H9 (cell line): ENCODE results near the gene ZNF684. TPM values are rescaled to one million over a fixed set of nuclear protein-coding genes. Genes with fewer than 3 reads are reported as not detected.
"Not testable (repeated sequence)": the region's sequence is repeated elsewhere in the genome, so short reads cannot be mapped to it uniquely, and the experiment has no call there.

ENCODE experiments used
- DNase-seq: peaks from one replicate; pipeline ENCODE4 v3.0.0-alpha.2; 2017
- H2AFZ ChIP-seq: one replicate; pipeline ENCODE4 v1.6.1; 2013; ENCODE audit warnings: mild to moderate bottlenecking, low read length, control low read depth, moderate library complexity
- H2AK5ac ChIP-seq: 2 replicates; pipeline ENCODE4 v1.6.1; 2013; ENCODE audit warnings: low read length, control low read depth, mixed read lengths; ENCODE audit not compliant: insufficient read length
- H2BK120ac ChIP-seq: one replicate; pipeline ENCODE4 v1.6.1; 2013; ENCODE audit warnings: low read depth, mild to moderate bottlenecking, low read length, control low read depth, inconsistent platforms; ENCODE audit not compliant: poor library complexity, severe bottlenecking
- H2BK12ac ChIP-seq: 2 replicates; pipeline ENCODE4 v1.6.1; 2013; ENCODE audit warnings: low read length, control low read depth, mixed read lengths, low read depth; ENCODE audit not compliant: insufficient read length
- H2BK15ac ChIP-seq: 2 replicates; pipeline ENCODE4 v1.6.1; 2013; ENCODE audit warnings: low read depth, low read length, control low read depth
- H2BK20ac ChIP-seq: one replicate; pipeline ENCODE4 v1.6.1; 2013; ENCODE audit warnings: low read depth, mild to moderate bottlenecking, low read length, control low read depth, inconsistent platforms; ENCODE audit not compliant: poor library complexity, severe bottlenecking
- H2BK5ac ChIP-seq: 2 replicates; pipeline ENCODE4 v1.6.1; 2013; ENCODE audit warnings: low read length, control low read depth, mixed read lengths; ENCODE audit not compliant: insufficient read length
- H3K14ac ChIP-seq: 2 replicates; pipeline ENCODE4 v1.6.1; 2013; ENCODE audit warnings: low read length, control low read depth; ENCODE audit not compliant: insufficient read depth
- H3K18ac ChIP-seq: 2 replicates; pipeline ENCODE4 v1.6.1; 2013; ENCODE audit warnings: low read depth, mild to moderate bottlenecking, mixed read lengths, low read length, control low read depth; ENCODE audit not compliant: insufficient read length
- H3K23ac ChIP-seq: 2 replicates; pipeline ENCODE4 v1.6.1; 2013; ENCODE audit warnings: low read length, control low read depth, mixed read lengths, low read depth; ENCODE audit not compliant: insufficient read length
- H3K23me2 ChIP-seq: 2 replicates; pipeline ENCODE4 v1.6.1; 2013; ENCODE audit warnings: low read depth, mild to moderate bottlenecking, mixed read lengths, low read length, control low read depth; ENCODE audit not compliant: insufficient read length, poor library complexity, severe bottlenecking
- H3K27ac ChIP-seq: 2 replicates; pipeline ENCODE4 v1.5.1; 2013; ENCODE audit warnings: low read length, control low read depth, mixed read lengths, low read depth; ENCODE audit not compliant: insufficient read length
- H3K27me3 ChIP-seq: 2 replicates; pipeline ENCODE4 v1.6.1; 2013; ENCODE audit warnings: low read length, control low read depth, inconsistent platforms; ENCODE audit not compliant: insufficient read depth
- H3K4ac ChIP-seq: 2 replicates; pipeline ENCODE4 v1.6.1; 2013; ENCODE audit warnings: low read depth, mild to moderate bottlenecking, control low read depth, inconsistent platforms, low read length, moderate library complexity
- H3K4me1 ChIP-seq: 2 replicates; pipeline ENCODE4 v1.6.1; 2013; ENCODE audit warnings: low read length, control low read depth, inconsistent platforms; ENCODE audit not compliant: insufficient read depth
- H3K4me2 ChIP-seq: 2 replicates; pipeline ENCODE4 v1.6.1; 2013; ENCODE audit warnings: low read length, control low read depth, mixed read lengths; ENCODE audit not compliant: insufficient read length, insufficient read depth
- H3K56ac ChIP-seq: 2 replicates; pipeline ENCODE4 v1.6.1; 2013; ENCODE audit warnings: low read depth, mild to moderate bottlenecking, mixed read lengths, low read length, control low read depth; ENCODE audit not compliant: insufficient read length
- H3K79me1 ChIP-seq: 2 replicates; pipeline ENCODE4 v1.6.1; 2013; ENCODE audit warnings: low read depth, mild to moderate bottlenecking, moderate library complexity, low read length, control low read depth, inconsistent platforms; ENCODE audit not compliant: insufficient read depth, poor library complexity, severe bottlenecking
- H3K79me2 ChIP-seq: 2 replicates; pipeline ENCODE4 v1.6.1; 2013; ENCODE audit warnings: low read length, control low read depth, inconsistent platforms; ENCODE audit not compliant: insufficient read depth
- H3K9ac ChIP-seq: 2 replicates; pipeline ENCODE4 v1.6.1; 2013; ENCODE audit warnings: low read length, control low read depth, mixed read lengths; ENCODE audit not compliant: insufficient read length; ENCODE audit errors: extremely low read depth
- H3K9me3 ChIP-seq: one replicate; pipeline ENCODE4 v1.6.1; 2013; ENCODE audit warnings: low read depth, low read length, inconsistent platforms; ENCODE audit not compliant: control insufficient read depth
- H3T11ph ChIP-seq: one replicate; pipeline ENCODE4 v1.6.1; 2013; ENCODE audit warnings: mild to moderate bottlenecking, low read length, control low read depth, inconsistent platforms
- H4K20me1 ChIP-seq: one replicate; pipeline ENCODE4 v1.6.1; 2013; ENCODE audit not compliant: control insufficient read depth, insufficient read length, insufficient read depth
- H4K5ac ChIP-seq: 2 replicates; pipeline ENCODE4 v1.6.1; 2013; ENCODE audit warnings: low read depth, mild to moderate bottlenecking, mixed read lengths, low read length, control low read depth; ENCODE audit not compliant: insufficient read length
- H4K8ac ChIP-seq: replicated peaks from 2 replicates; pipeline ENCODE4 v1.6.1; 2013; ENCODE audit warnings: low read length, control low read depth, mixed read lengths, low read depth; ENCODE audit not compliant: insufficient read length
- H4K91ac ChIP-seq: 2 replicates; pipeline ENCODE4 v1.6.1; 2013; ENCODE audit warnings: low read depth, mild to moderate bottlenecking, moderate library complexity, mixed read lengths, low read length, control low read depth; ENCODE audit not compliant: insufficient read length
- H3K27ac Mint-ChIP-seq, 3 experiments: 2 replicates in 2 of 3; 3 replicates in 1 of 3; pipeline ENCODE4 v1.8.0; 2020 to 2021; ENCODE audit warnings: mixed read lengths in 3 of 3, mild to moderate bottlenecking in 1 of 3, moderate library complexity in 1 of 3
- H3K27me3 Mint-ChIP-seq: 2 replicates; pipeline ENCODE4 v1.8.0; 2021; ENCODE audit warnings: low read depth, mild to moderate bottlenecking, moderate library complexity, mixed read lengths
- H3K36me3 Mint-ChIP-seq, 3 experiments: 2 replicates in 2 of 3; 3 replicates in 1 of 3; pipeline ENCODE4 v1.8.0; 2020 to 2021; ENCODE audit warnings: low read depth in 3 of 3, mixed read lengths in 3 of 3; ENCODE audit not compliant: insufficient read depth in 1 of 3
- H3K4me1 Mint-ChIP-seq, 2 experiments: 2 replicates each; pipeline ENCODE4 v1.8.0; 2020; ENCODE audit warnings: mixed read lengths in 2 of 2
- H3K4me3 Mint-ChIP-seq, 2 experiments: 2 replicates in 1 of 2; 3 replicates in 1 of 2; pipeline ENCODE4 v1.8.0; 2020 to 2021; ENCODE audit warnings: mild to moderate bottlenecking in 2 of 2, mixed read lengths in 2 of 2, moderate library complexity in 1 of 2
- H3K9me3 Mint-ChIP-seq, 2 experiments: 2 replicates in 1 of 2; 3 replicates in 1 of 2; pipeline ENCODE4 v1.8.0; 2020; ENCODE audit warnings: mild to moderate bottlenecking in 2 of 2, mixed read lengths in 2 of 2, moderate library complexity in 1 of 2
- WGBS: extraction: QIAGEN DNeasy Blood & Tissue Kit; methylation state at CpG from one replicate; pipeline ENCODE4 v1.1.7; 2013; ENCODE audit warnings: missing lambda C conversion rate, low lambda C conversion rate, mixed read lengths; ENCODE audit not compliant: insufficient read length; ENCODE audit errors: extremely low coverage; 5-methylcytosine and 5-hydroxymethylcytosine counted together
- total RNA-seq: library from RNA; stranded (reverse); gene quantifications from 2 replicates; pipeline ENCODE4 v1.2.1, GENCODE V29; 2021
- TF ChIP-seq, protein P1 (sequence below): fragments of 200-600 bp; sonication (generic); conservative IDR thresholded peaks from 3 replicates; pipeline ENCODE4 v1.8.0; 2021; ENCODE audit warnings: antibody characterized with exemption, mild to moderate bottlenecking

Gene ZNF684
- total RNA-seq, 1 experiment from 2014 or later, result 6.5 TPM

- H4K91ac ChIP-seq, result no peak overlapping the region
- 0 out of 7 replicates have a peak, but pooled peaks cover 0 to 3% (median 0%) of the 10 kb centered on the region in 3 experiments for H3K36me3 Mint-ChIP-seq
- H3K27ac ChIP-seq, result no peak overlapping the region
- no peaks in the 10 kb centered on the region for H3K27me3 Mint-ChIP-seq
- no peak for DNase-seq
- no peaks in the 10 kb centered on the region for H3K79me2 ChIP-seq
- no peak overlapping the region for H3K27ac Mint-ChIP-seq
- H2BK15ac ChIP-seq, result no peak overlapping the region
- H3K4ac ChIP-seq, result no peak overlapping the region
- no peaks in the 10 kb centered on the region for H3K27me3 ChIP-seq
- no peak overlapping the region for H2BK12ac ChIP-seq
- no peak overlapping the region for H3K56ac ChIP-seq
- H2BK20ac ChIP-seq, result no peak overlapping the region
- H4K20me1 ChIP-seq, result no peaks in the 10 kb centered on the region
- no peak overlapping the region for H3K9ac ChIP-seq
- H3K4me2 ChIP-seq, result no peak overlapping the region
- H2AFZ ChIP-seq, result no peak overlapping the region
- no peak overlapping the region for H4K8ac ChIP-seq
- TF ChIP-seq, protein P1, sequence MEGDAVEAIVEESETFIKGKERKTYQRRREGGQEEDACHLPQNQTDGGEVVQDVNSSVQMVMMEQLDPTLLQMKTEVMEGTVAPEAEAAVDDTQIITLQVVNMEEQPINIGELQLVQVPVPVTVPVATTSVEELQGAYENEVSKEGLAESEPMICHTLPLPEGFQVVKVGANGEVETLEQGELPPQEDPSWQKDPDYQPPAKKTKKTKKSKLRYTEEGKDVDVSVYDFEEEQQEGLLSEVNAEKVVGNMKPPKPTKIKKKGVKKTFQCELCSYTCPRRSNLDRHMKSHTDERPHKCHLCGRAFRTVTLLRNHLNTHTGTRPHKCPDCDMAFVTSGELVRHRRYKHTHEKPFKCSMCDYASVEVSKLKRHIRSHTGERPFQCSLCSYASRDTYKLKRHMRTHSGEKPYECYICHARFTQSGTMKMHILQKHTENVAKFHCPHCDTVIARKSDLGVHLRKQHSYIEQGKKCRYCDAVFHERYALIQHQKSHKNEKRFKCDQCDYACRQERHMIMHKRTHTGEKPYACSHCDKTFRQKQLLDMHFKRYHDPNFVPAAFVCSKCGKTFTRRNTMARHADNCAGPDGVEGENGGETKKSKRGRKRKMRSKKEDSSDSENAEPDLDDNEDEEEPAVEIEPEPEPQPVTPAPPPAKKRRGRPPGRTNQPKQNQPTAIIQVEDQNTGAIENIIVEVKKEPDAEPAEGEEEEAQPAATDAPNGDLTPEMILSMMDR, result no peak
- H2BK5ac ChIP-seq, result no peak overlapping the region
- H3K9me3 Mint-ChIP-seq, result peaks cover 5% of the 10 kb centered on the region in 2 experiments; a peak in 4 of 5 replicates
- no peak overlapping the region for H3K18ac ChIP-seq
- H3K4me1 ChIP-seq, result no peaks in the 10 kb centered on the region
- no peak overlapping the region for H2AK5ac ChIP-seq
- WGBS, result no CpG with 5 or more reads among the region's 5 CpGs
- H3K79me1 ChIP-seq, result no peaks in the 10 kb centered on the region
- H2BK120ac ChIP-seq, result no peak overlapping the region
- no peak overlapping the region for H3K23ac ChIP-seq
- no peaks in the 10 kb centered on the region for H3K4me1 Mint-ChIP-seq
- no peaks in the 10 kb centered on the region for H3K23me2 ChIP-seq
- no peak overlapping the region for H3T11ph ChIP-seq
- H4K5ac ChIP-seq, result no peak overlapping the region
- no peaks in the 10 kb centered on the region for H3K9me3 ChIP-seq
- no peak overlapping the region for H3K4me3 Mint-ChIP-seq
- no peak overlapping the region for H3K14ac ChIP-seq
Observed at GRCh38 chr1:40556121-40556520, 24.7 kb downstream of the ZNF684 start.

DNA sequence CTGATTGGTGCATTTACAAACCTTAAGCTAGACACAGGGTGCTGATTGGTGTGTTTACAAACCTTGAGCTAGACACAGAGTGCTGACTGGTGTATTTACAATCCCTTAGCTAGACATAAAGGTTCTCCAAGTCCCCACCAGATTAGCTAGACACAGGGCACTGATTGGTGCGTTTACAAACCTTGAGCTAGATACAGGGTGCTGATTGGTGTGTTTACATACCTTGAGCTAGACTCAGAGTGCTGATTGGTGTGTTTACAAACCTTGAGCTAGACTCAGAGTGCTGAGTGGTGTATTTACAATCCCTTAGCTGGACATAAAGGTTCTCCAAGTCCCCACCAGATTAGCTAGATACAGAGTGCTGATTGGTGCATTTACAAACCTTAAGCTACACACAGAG, 26.8 kb downstream of the ZNF684 start:
- H3K27me3 Mint-ChIP-seq, H3K23me2 ChIP-seq, H3K56ac ChIP-seq, H3K18ac ChIP-seq, H2BK5ac ChIP-seq, H4K91ac ChIP-seq, H2BK12ac ChIP-seq, H3K23ac ChIP-seq, DNase-seq, H3T11ph ChIP-seq, H3K14ac ChIP-seq, H3K79me1 ChIP-seq, H3K4me1 ChIP-seq, H2BK20ac ChIP-seq, H3K27ac ChIP-seq, H3K4ac ChIP-seq, H2BK120ac ChIP-seq, H3K27me3 ChIP-seq, H3K4me2 ChIP-seq, H3K9me3 Mint-ChIP-seq, H4K20me1 ChIP-seq, H2AK5ac ChIP-seq, H3K4me1 Mint-ChIP-seq, H3K79me2 ChIP-seq, H2BK15ac ChIP-seq, H4K5ac ChIP-seq, H3K36me3 Mint-ChIP-seq, H4K8ac ChIP-seq, H2AFZ ChIP-seq, H3K4me3 Mint-ChIP-seq, H3K9ac ChIP-seq, H3K27ac Mint-ChIP-seq, H3K9me3 ChIP-seq: not testable (repeated sequence)
- WGBS, result no CpG with 5 or more reads among the region's 1 CpG
